Smooth muscle cell (in vitro differentiated cells): ENCODE data around the gene NUS1. TPM values are rescaled to one million over a fixed set of nuclear protein-coding genes. Genes with fewer than 3 reads are reported as not detected.
"Not testable (repeated sequence)": the region's sequence is repeated elsewhere in the genome, so short reads cannot be mapped to it uniquely, and the experiment has no call there.

Experiments used
- DNase-seq: peaks from one replicate; lab custom pipeline; 2025; ENCODE audit not compliant: unreplicated experiment; lab: John Stamatoyannopoulos, UW
- H2AFZ ChIP-seq: fragments of 200-600 bp; sonication (generic); 2 replicates; pipeline ENCODE4 v1.6.0; 2016; ENCODE audit warnings: antibody characterized with exemption, low read depth, mild to moderate bottlenecking
- H3F3A ChIP-seq: fragments of 200-600 bp; sonication (generic); 2 replicates; pipeline ENCODE4 v1.6.0; 2017; ENCODE audit warnings: antibody characterized with exemption, low read depth
- H3K27ac ChIP-seq: fragments of 200-600 bp; sonication (generic); 2 replicates; pipeline ENCODE4 v1.5.1; 2016; ENCODE audit warnings: low read depth, mild to moderate bottlenecking
- H3K27me3 ChIP-seq: fragments of 200-600 bp; sonication (generic); 2 replicates; pipeline ENCODE4 v1.6.1; 2016; ENCODE audit warnings: low read depth, mild to moderate bottlenecking
- H3K36me3 ChIP-seq: fragments of 200-600 bp; sonication (generic); 2 replicates; pipeline ENCODE4 v1.5.1; 2016; ENCODE audit warnings: low read depth
- H3K4me1 ChIP-seq: fragments of 200-600 bp; sonication (generic); 2 replicates; pipeline ENCODE4 v1.5.1; 2016; ENCODE audit warnings: low read depth
- H3K4me2 ChIP-seq: fragments of 200-600 bp; sonication (generic); 2 replicates; pipeline ENCODE4 v1.6.0; 2016; ENCODE audit warnings: mild to moderate bottlenecking
- H3K4me3 ChIP-seq: fragments of 200-600 bp; sonication (generic); 2 replicates; pipeline ENCODE4 v1.5.1; 2016; ENCODE audit warnings: mild to moderate bottlenecking
- H3K79me2 ChIP-seq: fragments of 200-600 bp; sonication (generic); 2 replicates; pipeline ENCODE4 v1.6.0; 2016; ENCODE audit warnings: low read depth, mild to moderate bottlenecking
- H3K9ac ChIP-seq: fragments of 200-600 bp; sonication (generic); 2 replicates; pipeline ENCODE4 v1.6.0; 2016; ENCODE audit warnings: low read depth
- H3K9me3 ChIP-seq: fragments of 200-600 bp; sonication (generic); replicated peaks from 2 replicates; pipeline ENCODE4 v1.5.1; 2016; ENCODE audit warnings: low read depth
- H4K20me1 ChIP-seq: fragments of 200-600 bp; sonication (generic); 2 replicates; pipeline ENCODE4 v1.6.0; 2016; ENCODE audit warnings: low read depth
- CTCF ChIP-seq: fragments of 200-600 bp; sonication (generic); IDR thresholded peaks from 2 replicates; pipeline ENCODE4 v1.5.1; 2017; ENCODE audit warnings: borderline replicate concordance, mild to moderate bottlenecking, antibody characterized with exemption; ENCODE audit not compliant: insufficient read depth, poor library complexity, severe bottlenecking
- WGBS: methylation state at CpG from one replicate; pipeline ENCODE4 v1.1.7; 2016; ENCODE audit warnings: low lambda C conversion rate; 5-methylcytosine and 5-hydroxymethylcytosine counted together
- polyA plus RNA-seq: library from polyadenylated mRNA; unstranded; fragments of >200 nt; fragmentation: Nextera tagmentation; extraction: Ambion mirVana; gene quantifications from 2 replicates; pipeline ENCODE4 v1.2.1, GENCODE V29; 2016
- total RNA-seq: library from RNA; depleted of rRNA; stranded (reverse); fragments of >200 nt; gene quantifications from 2 replicates; pipeline ENCODE4 v1.2.3, GENCODE V29; 2014

Gene NUS1
- total and polyA plus RNA-seq, 2 experiments from 2014 or later: 18.5 to 35.4 TPM

- Histone ChIP-seq H3K4me1 (no peaks in the 10 kb centered on the region), H3K27me3 (no peaks in the 10 kb centered on the region), H3K79me2 (peaks cover 100% of the 10 kb centered on the region), H3K36me3 (no peaks in the 10 kb centered on the region), H3K4me3 (no peak overlapping the region), H3F3A (no peaks in the 10 kb centered on the region), H3K9me3 (no peaks in the 10 kb centered on the region), H2AFZ (no peak overlapping the region), H3K27ac (no peak overlapping the region), H3K9ac (no peak overlapping the region), H4K20me1 (peaks cover 98% of the 10 kb centered on the region), H3K4me2 (no peak overlapping the region)
- 95% methylated on average over 1 of the region's 1 CpG for WGBS
- no peak for DNase-seq
- no peak for TF ChIP-seq CTCF
Measured at GRCh38 chr6:117684749-117685148, 9.5 kb downstream of the NUS1 start.

- Histone ChIP-seq H3F3A (no peaks in the 10 kb centered on the region), H3K4me1 (no peaks in the 10 kb centered on the region), H3K27me3 (no peaks in the 10 kb centered on the region), H4K20me1 (peaks cover 98% of the 10 kb centered on the region), H3K4me2 (no peak overlapping the region), H3K9ac (no peak overlapping the region), H3K9me3 (no peaks in the 10 kb centered on the region), H3K79me2 (peaks cover 100% of the 10 kb centered on the region), H2AFZ (no peak overlapping the region), H3K4me3 (no peak overlapping the region), H3K36me3 (no peaks in the 10 kb centered on the region), H3K27ac (no peak overlapping the region)
- DNase-seq: no peak
- 100% methylated on average over 2 of the region's 2 CpGs for whole genome bisulfite sequencing
- no peak for TF ChIP-seq CTCF
Measured at GRCh38 chr6:117685359-117685758, 10.1 kb downstream of the NUS1 start.

- H3K9me3 ChIP-seq: no peaks in the 10 kb centered on the region
- peaks cover 98% of the 10 kb centered on the region for H3K79me2 ChIP-seq
- H3K4me1 ChIP-seq: no peaks in the 10 kb centered on the region
- no peaks in the 10 kb centered on the region for H3K36me3 ChIP-seq
- no peak for TF ChIP-seq CTCF
- no peak overlapping the region for H3K27ac ChIP-seq
- no peak overlapping the region for H3K9ac ChIP-seq
- no peak overlapping the region for H3K4me3 ChIP-seq
- H3K27me3 ChIP-seq: no peaks in the 10 kb centered on the region
- H2AFZ ChIP-seq: no peak overlapping the region
- H3K4me2 ChIP-seq: no peak overlapping the region
- no peak for DNase-seq
- H3F3A ChIP-seq: no peaks in the 10 kb centered on the region
- 85% methylated on average over 1 of the region's 1 CpG for WGBS
- peaks cover 97% of the 10 kb centered on the region for H4K20me1 ChIP-seq
Measured at GRCh38 chr6:117687021-117687648, 11.9 kb downstream of the NUS1 start.

- H4K20me1 ChIP-seq: peaks cover 90% of the 10 kb centered on the region
- H3F3A ChIP-seq: not testable (repeated sequence)
Measured at GRCh38 chr6:117689584-117689983, 14.3 kb downstream of the NUS1 start.

More at GRCh38 chr6:117689584-117689983, 14.3 kb downstream of the NUS1 start:
- H3K9me3 ChIP-seq, H3K4me3 ChIP-seq, H3K27ac ChIP-seq, H3K4me2 ChIP-seq, H3K9ac ChIP-seq, H2AFZ ChIP-seq, H3K27me3 ChIP-seq, DNase-seq, H3K4me1 ChIP-seq: not testable (repeated sequence)
- WGBS: 99% methylated on average over 4 of the region's 4 CpGs
- Histone ChIP-seq H3K79me2 (peaks cover 93% of the 10 kb centered on the region), H3K36me3 (peaks cover 12% of the 10 kb centered on the region)
